Liver (tissue), 9 donors: Measurements from ENCODE around the gene ZFAND3. TPM values are rescaled to one million over a fixed set of nuclear protein-coding genes. Genes with fewer than 3 reads are reported as not detected.

Experiments
- DNase-seq: peaks from one replicate; pipeline ENCODE4 v3.0.0-alpha.2; 2017; ENCODE audit warnings: low spot score
- H3K27ac ChIP-seq, 2 donors: one replicate each; pipeline ENCODE4 v1.7.0; 2013; ENCODE audit warnings: inconsistent platforms in 2 of 2, low read length in 2 of 2, control low read depth in 1 of 2, low read depth in 1 of 2, mild to moderate bottlenecking in 1 of 2
- H3K27me3 ChIP-seq, 4 donors: one replicate each; pipeline versions ENCODE4 v1.6.1 to v1.7.0; 2013; ENCODE audit warnings: low read length in 3 of 4, inconsistent platforms in 1 of 4, mild to moderate bottlenecking in 1 of 4, moderate library complexity in 1 of 4; ENCODE audit not compliant: control insufficient read depth in 4 of 4, insufficient read depth in 4 of 4
- H3K36me3 ChIP-seq, 4 donors: one replicate each; pipeline versions ENCODE4 v1.6.1 to v1.7.0; 2013; ENCODE audit warnings: low read length in 3 of 4, mild to moderate bottlenecking in 3 of 4, low read depth in 1 of 4, moderate library complexity in 1 of 4; ENCODE audit not compliant: control insufficient read depth in 4 of 4, insufficient read depth in 3 of 4
- H3K4me1 ChIP-seq, 4 donors: one replicate each; pipeline versions ENCODE4 v1.6.1 to v1.7.0; 2013; ENCODE audit warnings: low read length in 3 of 4, mild to moderate bottlenecking in 3 of 4, moderate library complexity in 1 of 4; ENCODE audit not compliant: control insufficient read depth in 4 of 4, insufficient read depth in 4 of 4
- H3K4me3 ChIP-seq, 3 donors: one replicate each; pipeline versions ENCODE4 v1.6.1 to v1.7.0; 2013; ENCODE audit warnings: low read length in 3 of 3, control low read depth in 1 of 3, low read depth in 1 of 3, mild to moderate bottlenecking in 1 of 3
- H3K9ac ChIP-seq, 2 donors: one replicate each; pipeline ENCODE4 v1.7.0; 2013; ENCODE audit warnings: low read length in 2 of 2, mild to moderate bottlenecking in 2 of 2, moderate library complexity in 2 of 2, control low read depth in 1 of 2, low read depth in 1 of 2
- H3K9me3 ChIP-seq, 4 donors: one replicate each; pipeline versions ENCODE4 v1.6.1 to v1.7.0; 2013; ENCODE audit warnings: low read length in 3 of 4; ENCODE audit not compliant: control insufficient read depth in 4 of 4
- EGR1 ChIP-seq, 2 donors: IDR thresholded peaks; 2 replicates each; pipeline ENCODE4 v1.6.1; 2016 to 2018; ENCODE audit warnings: antibody characterized with exemption in 2 of 2, low read depth in 2 of 2
- FOXA1 ChIP-seq: IDR thresholded peaks from 2 replicates; pipeline ENCODE4 v1.6.1; 2016; ENCODE audit warnings: antibody characterized with exemption
- FOXA2 ChIP-seq: IDR thresholded peaks from 2 replicates; pipeline ENCODE4 v1.6.1; 2016; ENCODE audit warnings: antibody characterized with exemption
- GABPA ChIP-seq, 2 donors: IDR thresholded peaks in 1 of 2; conservative IDR thresholded peaks in 1 of 2; 2 replicates each; pipeline ENCODE4 v1.6.1; 2016; ENCODE audit warnings: antibody characterized with exemption in 2 of 2, mild to moderate bottlenecking in 1 of 2, moderate library complexity in 1 of 2
- HNF4A ChIP-seq, 2 donors: conservative IDR thresholded peaks; 2 replicates each; pipeline ENCODE4 v1.6.1; 2016; ENCODE audit warnings: antibody characterized with exemption in 2 of 2, mild to moderate bottlenecking in 2 of 2
- JUND ChIP-seq, 2 donors: IDR thresholded peaks; 2 replicates each; pipeline ENCODE4 v1.6.1; 2016; ENCODE audit warnings: antibody characterized with exemption in 2 of 2
- NR2F2 ChIP-seq: IDR thresholded peaks from 2 replicates; pipeline ENCODE4 v1.6.1; 2016; ENCODE audit warnings: antibody characterized with exemption
- RAD21 ChIP-seq, 2 donors: IDR thresholded peaks; 2 replicates each; pipeline ENCODE4 v1.6.1; 2016; ENCODE audit warnings: antibody characterized with exemption in 2 of 2, mild to moderate bottlenecking in 2 of 2
- RXRA ChIP-seq, 2 donors: IDR thresholded peaks; 2 replicates each; pipeline ENCODE4 v1.6.1; 2017 to 2018; ENCODE audit warnings: antibody characterized with exemption in 2 of 2, mild to moderate bottlenecking in 1 of 2
- TAF1 ChIP-seq: conservative IDR thresholded peaks from 2 replicates; pipeline ENCODE4 v1.6.1; 2016; ENCODE audit warnings: antibody characterized with exemption, mild to moderate bottlenecking
- YY1 ChIP-seq: IDR thresholded peaks from 2 replicates; pipeline ENCODE4 v1.6.1; 2016; ENCODE audit warnings: antibody characterized with exemption, mild to moderate bottlenecking
- WGBS: extraction: QIAGEN DNeasy Blood & Tissue Kit; methylation state at CpG from one replicate; pipeline ENCODE4 v1.1.7; 2013; 5-methylcytosine and 5-hydroxymethylcytosine counted together
- polyA plus RNA-seq, 2 donors: library from polyadenylated mRNA; stranded (reverse) in 1 of 2; unstranded in 1 of 2; fragments of 200-250 nt in 1 of 2; fragments of >200 nt in 1 of 2; fragmentation: Nextera tagmentation in 1 of 2; extraction: Ambion mirVana in 1 of 2; gene quantifications; one replicate each; pipeline versions ENCODE4 v1.2.1 to v1.2.3, GENCODE V29; 2013 to 2015
- total RNA-seq, 2 donors: library from RNA; depleted of rRNA; stranded (reverse); fragments of >200 nt; gene quantifications; one replicate each; pipeline ENCODE4 v1.2.3, GENCODE V29; 2014
- TF ChIP-seq, protein P1 (sequence below): fragments of 150-350 bp; IDR thresholded peaks from 2 replicates; pipeline ENCODE4 v1.5.1; 2017; ENCODE audit warnings: improper control_type of control experiment, low read depth, low read length; ENCODE audit not compliant: missing input control
- TF ChIP-seq, protein P2 (sequence below): IDR thresholded peaks from 2 replicates; pipeline ENCODE4 v1.6.1; 2016; ENCODE audit warnings: antibody characterized with exemption
- TF ChIP-seq, protein P3 (sequence below): IDR thresholded peaks from 2 replicates; pipeline ENCODE4 v1.6.1; 2016; ENCODE audit warnings: antibody characterized with exemption
- donor health status: healthy.
- donor health status: healthy.
- donor health status: healthy.
- donor health status: healthy.
- donor health status: healthy.

The ZFAND3 gene
- total and polyA plus RNA-seq, 4 donors = 7.7 to 37.5 (median 23.1) TPM

DNA sequence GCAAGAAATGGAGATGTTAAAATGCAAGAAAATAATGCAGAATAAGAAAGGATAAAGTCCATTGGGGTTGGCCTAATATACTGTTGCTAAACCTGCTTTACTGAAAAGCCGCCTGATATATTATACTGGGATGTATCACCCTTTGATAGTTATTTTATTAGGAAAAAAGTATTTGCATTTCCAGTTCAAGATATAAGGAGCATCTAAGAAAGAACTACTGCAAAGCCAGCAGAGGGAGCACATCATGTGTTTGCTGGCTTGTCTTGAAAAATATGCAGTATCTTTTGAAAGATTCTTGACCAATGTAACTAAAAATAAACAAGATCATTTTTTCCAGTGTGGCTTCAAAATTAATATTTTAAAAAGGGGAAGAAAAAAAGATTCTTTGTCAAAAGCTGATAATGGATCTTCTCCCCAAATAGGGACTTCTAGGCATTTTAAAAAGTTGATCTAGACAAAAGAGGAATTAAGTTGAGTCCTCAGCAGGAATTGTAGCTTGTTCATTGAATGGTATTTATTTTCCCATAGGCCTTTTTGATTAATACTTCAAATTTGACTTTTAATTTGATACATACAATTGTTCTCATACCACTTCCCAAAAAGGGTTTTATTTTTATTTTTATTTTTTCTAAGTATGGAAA, 214.9 kb downstream of the ZFAND3 start:
- WGBS = 89% methylated on average over 1 of the region's 1 CpG
- peak; percentile 55 to 57 for TF ChIP-seq RAD21 (IDR thresholded peaks at IDR 0.05)
- TF ChIP-seq, protein P1, sequence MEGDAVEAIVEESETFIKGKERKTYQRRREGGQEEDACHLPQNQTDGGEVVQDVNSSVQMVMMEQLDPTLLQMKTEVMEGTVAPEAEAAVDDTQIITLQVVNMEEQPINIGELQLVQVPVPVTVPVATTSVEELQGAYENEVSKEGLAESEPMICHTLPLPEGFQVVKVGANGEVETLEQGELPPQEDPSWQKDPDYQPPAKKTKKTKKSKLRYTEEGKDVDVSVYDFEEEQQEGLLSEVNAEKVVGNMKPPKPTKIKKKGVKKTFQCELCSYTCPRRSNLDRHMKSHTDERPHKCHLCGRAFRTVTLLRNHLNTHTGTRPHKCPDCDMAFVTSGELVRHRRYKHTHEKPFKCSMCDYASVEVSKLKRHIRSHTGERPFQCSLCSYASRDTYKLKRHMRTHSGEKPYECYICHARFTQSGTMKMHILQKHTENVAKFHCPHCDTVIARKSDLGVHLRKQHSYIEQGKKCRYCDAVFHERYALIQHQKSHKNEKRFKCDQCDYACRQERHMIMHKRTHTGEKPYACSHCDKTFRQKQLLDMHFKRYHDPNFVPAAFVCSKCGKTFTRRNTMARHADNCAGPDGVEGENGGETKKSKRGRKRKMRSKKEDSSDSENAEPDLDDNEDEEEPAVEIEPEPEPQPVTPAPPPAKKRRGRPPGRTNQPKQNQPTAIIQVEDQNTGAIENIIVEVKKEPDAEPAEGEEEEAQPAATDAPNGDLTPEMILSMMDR = peak; percentile 26
- no peak for TF ChIP-seq FOXA1
- no peak for TF ChIP-seq HNF4A (conservative IDR thresholded peaks at IDR 0.05)
- no peak for TF ChIP-seq NR2F2
- no peak for TF ChIP-seq EGR1 (IDR thresholded peaks at IDR 0.05; ENCODE audit: low read depth in 2 of 2)
- no peak for TF ChIP-seq GABPA (IDR thresholded peaks at IDR 0.05 in 1 of 2, conservative IDR thresholded peaks at IDR 0.05 in 1 of 2)
- TF ChIP-seq, protein P2, sequence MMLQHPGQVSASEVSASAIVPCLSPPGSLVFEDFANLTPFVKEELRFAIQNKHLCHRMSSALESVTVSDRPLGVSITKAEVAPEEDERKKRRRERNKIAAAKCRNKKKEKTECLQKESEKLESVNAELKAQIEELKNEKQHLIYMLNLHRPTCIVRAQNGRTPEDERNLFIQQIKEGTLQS = no peak
- no peak for TF ChIP-seq YY1
- no peak for TF ChIP-seq JUND (IDR thresholded peaks at IDR 0.05)
- no peaks in the 10 kb centered on the region for H3K27me3 ChIP-seq
- no peak overlapping the region for H3K4me3 ChIP-seq
- peaks cover 2 to 19% (median 5%) of the 10 kb centered on the region in 4 donors for H3K4me1 ChIP-seq
- DNase-seq = no peak
- no peak overlapping the region for H3K9ac ChIP-seq
- no peaks in the 10 kb centered on the region for H3K9me3 ChIP-seq
- H3K36me3 ChIP-seq = peaks cover 0 to 2% (median 0%) of the 10 kb centered on the region in 4 donors
- no peak overlapping the region for H3K27ac ChIP-seq

- Histone ChIP-seq H3K27ac (no peak overlapping the region), H3K4me3 (no peak overlapping the region), H3K9me3 (no peaks in the 10 kb centered on the region), H3K36me3 (peaks cover 0 to 2% (median 0%) of the 10 kb centered on the region in 4 donors), H3K9ac (no peak overlapping the region), H3K4me1 (peaks cover 2 to 22% (median 5%) of the 10 kb centered on the region in 4 donors), H3K27me3 (no peaks in the 10 kb centered on the region)
- no peak for TF ChIP-seq HNF4A (conservative IDR thresholded peaks at IDR 0.05)
- TF ChIP-seq, protein P3, sequence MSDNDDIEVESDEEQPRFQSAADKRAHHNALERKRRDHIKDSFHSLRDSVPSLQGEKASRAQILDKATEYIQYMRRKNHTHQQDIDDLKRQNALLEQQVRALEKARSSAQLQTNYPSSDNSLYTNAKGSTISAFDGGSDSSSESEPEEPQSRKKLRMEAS = no peak
- no peak for TF ChIP-seq TAF1
- TF ChIP-seq YY1 = no peak
- TF ChIP-seq FOXA2 = no peak
- TF ChIP-seq, protein P1 = no peak
- no peak for TF ChIP-seq RXRA (IDR thresholded peaks at IDR 0.05)
- no peak for TF ChIP-seq RAD21 (IDR thresholded peaks at IDR 0.05)
- no peak for DNase-seq
- 67% methylated on average over 1 of the region's 1 CpG for WGBS
Measured at GRCh38 chr6:38035478-38035877, 216.0 kb downstream of the ZFAND3 start.
